ENCODE results near the gene TIPARP. TPM values are rescaled to one million over a fixed set of nuclear protein-coding genes. Genes with fewer than 3 reads are reported as not detected.

The TIPARP gene
- total RNA-seq, 1 experiment from 2014 or later = 22.1 TPM

- intact Hi-C loops (cut with micrococcal nuclease; ENCODE audit: unreplicated experiment) = no loop called here
- POLR2A ChIA-PET = no interaction called here
These were observed 43.1 kb upstream of the TIPARP start for GRCh38 chr3:156631323-156631722.

GRCh38 chr3:156632601-156633000, 41.8 kb upstream of the TIPARP start:
- Histone ChIP-seq H3K9me3 (ENCODE audit: control insufficient read depth, insufficient read depth, low read depth, low read length) (no peaks in the 10 kb centered on the region), H3K4me1 (ENCODE audit: control insufficient read depth, insufficient read depth, low read length) (no peaks in the 10 kb centered on the region; the same call in 1 of the 2 replicates), H3K4me3 (ENCODE audit: low read depth in 2 of 2, low read length in 2 of 2) (no peak overlapping the region), H3K36me3 (ENCODE audit: control insufficient read depth, insufficient read depth, low read length) (no peaks in the 10 kb centered on the region), H3K27me3 (ENCODE audit: control insufficient read depth, insufficient read depth, low read length) (no peaks in the 10 kb centered on the region; the same call in 1 of the 2 replicates), H3K27ac (ENCODE audit: low read length) (no peak overlapping the region)
- in situ Hi-C loops (cut with HindIII; ENCODE audit: low pct_unique_long_range_greater_than_20kb, low sequenced_read_pairs) = no loop called here
- TF ChIP-seq POLR2AphosphoS5 (IDR thresholded peaks at IDR 0.05; ENCODE audit: low read depth, low read length) (no peak), SIN3A (IDR thresholded peaks at IDR 0.05; ENCODE audit: borderline replicate concordance, insufficient read depth, low read depth, low read length) (no peak), TCF7L2 (IDR thresholded peaks at IDR 0.05; ENCODE audit: low read depth, low read length) (no peak)
- TF ChIP-seq, protein P1, sequence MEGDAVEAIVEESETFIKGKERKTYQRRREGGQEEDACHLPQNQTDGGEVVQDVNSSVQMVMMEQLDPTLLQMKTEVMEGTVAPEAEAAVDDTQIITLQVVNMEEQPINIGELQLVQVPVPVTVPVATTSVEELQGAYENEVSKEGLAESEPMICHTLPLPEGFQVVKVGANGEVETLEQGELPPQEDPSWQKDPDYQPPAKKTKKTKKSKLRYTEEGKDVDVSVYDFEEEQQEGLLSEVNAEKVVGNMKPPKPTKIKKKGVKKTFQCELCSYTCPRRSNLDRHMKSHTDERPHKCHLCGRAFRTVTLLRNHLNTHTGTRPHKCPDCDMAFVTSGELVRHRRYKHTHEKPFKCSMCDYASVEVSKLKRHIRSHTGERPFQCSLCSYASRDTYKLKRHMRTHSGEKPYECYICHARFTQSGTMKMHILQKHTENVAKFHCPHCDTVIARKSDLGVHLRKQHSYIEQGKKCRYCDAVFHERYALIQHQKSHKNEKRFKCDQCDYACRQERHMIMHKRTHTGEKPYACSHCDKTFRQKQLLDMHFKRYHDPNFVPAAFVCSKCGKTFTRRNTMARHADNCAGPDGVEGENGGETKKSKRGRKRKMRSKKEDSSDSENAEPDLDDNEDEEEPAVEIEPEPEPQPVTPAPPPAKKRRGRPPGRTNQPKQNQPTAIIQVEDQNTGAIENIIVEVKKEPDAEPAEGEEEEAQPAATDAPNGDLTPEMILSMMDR (IDR thresholded peaks at IDR 0.05) = no peak
- TF ChIP-seq, protein P2, sequence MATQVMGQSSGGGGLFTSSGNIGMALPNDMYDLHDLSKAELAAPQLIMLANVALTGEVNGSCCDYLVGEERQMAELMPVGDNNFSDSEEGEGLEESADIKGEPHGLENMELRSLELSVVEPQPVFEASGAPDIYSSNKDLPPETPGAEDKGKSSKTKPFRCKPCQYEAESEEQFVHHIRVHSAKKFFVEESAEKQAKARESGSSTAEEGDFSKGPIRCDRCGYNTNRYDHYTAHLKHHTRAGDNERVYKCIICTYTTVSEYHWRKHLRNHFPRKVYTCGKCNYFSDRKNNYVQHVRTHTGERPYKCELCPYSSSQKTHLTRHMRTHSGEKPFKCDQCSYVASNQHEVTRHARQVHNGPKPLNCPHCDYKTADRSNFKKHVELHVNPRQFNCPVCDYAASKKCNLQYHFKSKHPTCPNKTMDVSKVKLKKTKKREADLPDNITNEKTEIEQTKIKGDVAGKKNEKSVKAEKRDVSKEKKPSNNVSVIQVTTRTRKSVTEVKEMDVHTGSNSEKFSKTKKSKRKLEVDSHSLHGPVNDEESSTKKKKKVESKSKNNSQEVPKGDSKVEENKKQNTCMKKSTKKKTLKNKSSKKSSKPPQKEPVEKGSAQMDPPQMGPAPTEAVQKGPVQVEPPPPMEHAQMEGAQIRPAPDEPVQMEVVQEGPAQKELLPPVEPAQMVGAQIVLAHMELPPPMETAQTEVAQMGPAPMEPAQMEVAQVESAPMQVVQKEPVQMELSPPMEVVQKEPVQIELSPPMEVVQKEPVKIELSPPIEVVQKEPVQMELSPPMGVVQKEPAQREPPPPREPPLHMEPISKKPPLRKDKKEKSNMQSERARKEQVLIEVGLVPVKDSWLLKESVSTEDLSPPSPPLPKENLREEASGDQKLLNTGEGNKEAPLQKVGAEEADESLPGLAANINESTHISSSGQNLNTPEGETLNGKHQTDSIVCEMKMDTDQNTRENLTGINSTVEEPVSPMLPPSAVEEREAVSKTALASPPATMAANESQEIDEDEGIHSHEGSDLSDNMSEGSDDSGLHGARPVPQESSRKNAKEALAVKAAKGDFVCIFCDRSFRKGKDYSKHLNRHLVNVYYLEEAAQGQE (IDR thresholded peaks at IDR 0.05; ENCODE audit: insufficient read depth in 1 of 2, low read depth in 2 of 2, low read length in 1 of 2) = no peak
- no TSS peak for BruUV-seq (replicated peaks)
- ATAC-seq = no peak
- ChIA-PET POLR2A (no interaction called here), CTCF (no interaction called here)
- no peak for DNase-seq (ENCODE audit: low read depth, low spot score)
- intact Hi-C loops (cut with micrococcal nuclease; ENCODE audit: unreplicated experiment) = no loop called here

More at GRCh38 chr3:156631323-156631722, 43.1 kb upstream of the TIPARP start:
- ATAC-seq (no peak), DNase-seq (ENCODE audit: low read depth, low spot score) (no peak)
- no peaks in the 10 kb centered on the region for H3K36me3 ChIP-seq (ENCODE audit: control insufficient read depth, insufficient read depth, low read length)
- in situ Hi-C loops (cut with HindIII; ENCODE audit: low pct_unique_long_range_greater_than_20kb, low sequenced_read_pairs) = no loop called here
- TF ChIP-seq SIN3A (IDR thresholded peaks at IDR 0.05; ENCODE audit: borderline replicate concordance, insufficient read depth, low read depth, low read length) = no peak
- TF ChIP-seq, protein P2 (IDR thresholded peaks at IDR 0.05; ENCODE audit: insufficient read depth in 1 of 2, low read depth in 2 of 2, low read length in 1 of 2) = no peak
- TF ChIP-seq, protein P1 (IDR thresholded peaks at IDR 0.05) = no peak
- no peak for TF ChIP-seq POLR2AphosphoS5 (IDR thresholded peaks at IDR 0.05; ENCODE audit: low read depth, low read length)
- TF ChIP-seq TCF7L2 (IDR thresholded peaks at IDR 0.05; ENCODE audit: low read depth, low read length) = no peak
- no peak overlapping the region for H3K27ac ChIP-seq (ENCODE audit: low read length)
- H3K4me3 ChIP-seq (ENCODE audit: low read depth in 2 of 2, low read length in 2 of 2) = no peak overlapping the region
- CTCF ChIA-PET = no interaction called here
- no peaks in the 10 kb centered on the region for H3K9me3 ChIP-seq (ENCODE audit: control insufficient read depth, insufficient read depth, low read depth, low read length)
- no peaks in the 10 kb centered on the region; the same call in 1 of the 2 replicates for H3K27me3 ChIP-seq (ENCODE audit: control insufficient read depth, insufficient read depth, low read length)
- no TSS peak for BruUV-seq (replicated peaks)
- no peaks in the 10 kb centered on the region; the same call in 1 of the 2 replicates for H3K4me1 ChIP-seq (ENCODE audit: control insufficient read depth, insufficient read depth, low read length)
